Fibroblast of skin of back (primary cell): Measurements from ENCODE around the gene RTN1.
A peak's percentile ranks its signal among the peaks of the same experiment; 100 is the strongest.

ENCODE experiments used
- DNase-seq: peaks from one replicate; pipeline ENCODE4 v3.0.0-alpha.2; 2013

Gene RTN1

DNA sequence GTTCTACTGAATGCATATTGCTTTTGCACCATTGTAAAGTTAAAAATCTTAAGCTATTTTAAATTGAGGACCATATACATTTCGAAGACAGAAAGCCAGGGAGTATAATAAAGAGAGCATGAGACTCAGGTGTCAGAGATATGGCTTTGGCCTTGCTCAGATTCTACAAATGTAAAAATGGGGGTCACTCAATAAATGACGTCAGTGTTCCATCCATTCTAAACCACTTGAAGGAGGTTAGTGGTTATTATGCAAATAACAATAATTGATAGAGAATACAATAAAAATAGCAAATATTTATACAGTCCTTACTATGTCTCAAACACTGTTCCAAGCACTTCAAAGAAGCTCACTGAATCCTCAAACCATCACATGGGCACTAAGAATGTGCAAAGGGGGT lies 20.1 kb downstream of the RTN1 start:
- no peak for DNase-seq

GRCh38 chr14:59849411-59850130 lies 21.0 kb downstream of the RTN1 start:
- DNase-seq = no peak

DNA sequence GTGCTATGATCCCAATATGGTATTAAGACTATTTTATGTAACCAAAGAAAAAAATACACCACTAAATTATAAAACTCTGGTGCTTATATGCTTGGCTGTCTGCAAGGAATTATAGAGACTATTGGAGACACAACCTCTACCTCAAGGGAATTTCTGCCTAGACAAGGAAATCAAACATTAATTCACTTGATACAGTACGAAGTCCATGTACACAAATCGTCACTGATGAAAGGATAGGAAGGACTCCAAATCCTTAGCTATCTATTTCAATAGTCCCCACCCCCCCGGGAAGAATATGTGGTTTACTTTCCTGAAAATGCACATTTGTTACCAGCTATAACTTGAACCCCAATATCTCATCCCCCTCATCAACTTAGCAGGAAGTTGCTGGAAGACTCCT lies 21.9 kb downstream of the RTN1 start:
- no peak for DNase-seq

DNA sequence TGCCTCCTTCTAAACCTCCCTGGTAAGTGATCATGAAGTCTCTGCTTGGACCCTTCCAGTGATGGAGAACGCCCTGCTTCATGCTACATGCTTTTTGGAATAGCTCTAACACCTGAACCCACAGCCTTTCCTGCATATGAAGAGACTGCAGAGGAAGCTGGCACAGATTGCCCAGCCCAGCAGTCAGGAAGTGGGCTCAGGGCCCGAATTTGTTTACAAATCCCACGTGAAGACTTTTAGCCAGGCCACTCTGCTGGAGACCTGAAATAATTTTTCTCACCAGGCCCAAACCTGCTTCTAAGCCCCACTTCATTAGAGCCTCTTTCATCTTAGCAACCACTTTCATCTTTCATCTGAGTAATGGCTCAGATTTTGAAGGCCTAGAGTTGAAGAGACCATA lies 22.9 kb downstream of the RTN1 start:
- no peak for DNase-seq

GRCh38 chr14:59846595-59846994 lies 24.0 kb downstream of the RTN1 start:
- DNase-seq = no peak

DNA sequence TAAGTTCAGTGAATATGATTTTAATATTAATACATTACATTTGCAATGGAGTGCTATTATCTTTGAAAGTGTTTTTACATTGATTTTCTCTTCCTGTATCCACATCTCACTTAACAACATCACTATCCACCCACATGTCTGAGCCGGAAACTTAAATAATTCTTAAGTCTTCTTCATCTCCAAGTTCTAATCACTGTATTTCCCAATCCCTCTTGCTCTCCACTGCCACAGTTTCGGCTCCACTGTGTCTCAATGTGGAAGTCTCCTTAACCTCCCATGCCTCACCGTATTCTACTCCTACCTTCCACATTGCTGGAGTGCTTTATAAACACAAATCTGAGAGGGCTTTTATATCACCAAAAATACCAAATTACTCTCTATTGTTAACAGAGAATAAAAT lies 25.3 kb downstream of the RTN1 start:
- no peak for DNase-seq

DNA sequence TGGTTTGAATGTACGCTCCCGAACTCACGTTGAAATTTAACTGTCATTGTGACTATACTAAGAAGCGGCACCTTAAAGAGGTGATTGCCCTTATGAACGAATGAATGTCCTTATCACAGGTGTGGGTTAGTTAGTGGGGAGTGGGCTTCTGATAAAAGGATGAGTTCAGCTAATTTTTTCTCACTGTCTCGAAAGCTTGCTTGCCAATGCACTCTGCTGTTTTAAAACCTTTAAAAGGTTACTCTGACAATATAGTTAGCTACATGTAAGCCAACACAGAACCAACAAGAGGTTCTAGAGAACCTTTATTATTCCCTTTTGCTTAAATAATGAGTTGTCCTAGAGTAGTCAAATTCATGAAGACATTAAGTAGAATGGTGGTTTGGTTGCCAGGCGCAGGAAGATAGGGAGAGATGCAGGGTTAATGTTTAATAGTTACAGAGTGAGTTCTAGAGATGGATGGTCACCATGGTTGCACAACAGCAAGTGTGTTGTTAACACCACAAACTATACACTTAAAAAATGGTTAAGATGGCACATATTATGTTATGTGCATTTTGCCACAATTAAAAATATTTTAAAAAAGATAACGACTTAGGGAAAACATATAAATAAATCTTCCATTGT lies 26.3 kb downstream of the RTN1 start:
- DNase-seq = no peak

- DNase-seq = no peak
Measured at GRCh38 chr14:59836116-59836515, 34.5 kb downstream of the RTN1 start.

GRCh38 chr14:59832653-59833294 lies 37.8 kb downstream of the RTN1 start:
- DNase-seq = no peak

GRCh38 chr14:59831121-59831730 lies 39.4 kb downstream of the RTN1 start:
- DNase-seq = no peak

GRCh38 chr14:59830338-59830734 lies 40.2 kb downstream of the RTN1 start:
- DNase-seq = no peak

GRCh38 chr14:59829469-59830337 lies 40.9 kb downstream of the RTN1 start:
- DNase-seq = peak; percentile 63

DNA sequence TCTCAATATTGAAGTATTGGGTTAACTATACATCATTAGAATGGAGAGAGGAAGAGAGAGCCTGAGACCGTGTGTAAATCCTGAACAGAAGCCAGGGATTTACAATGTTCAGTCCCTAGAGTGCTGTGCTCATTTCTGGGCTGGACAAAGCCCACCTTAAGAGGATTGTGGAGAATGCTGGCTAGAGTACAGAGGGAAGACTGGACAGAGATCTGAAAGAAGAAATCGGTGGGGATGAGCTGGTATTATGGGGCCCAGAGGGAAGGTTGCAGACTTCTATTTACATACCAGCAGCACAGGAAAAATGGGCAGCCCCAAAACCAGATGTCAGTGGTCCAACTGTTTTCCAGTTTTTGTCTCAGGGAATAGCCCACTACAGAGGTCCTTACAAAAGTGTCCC lies 42.3 kb downstream of the RTN1 start:
- no peak for DNase-seq

GRCh38 chr14:59827401-59827800 lies 43.2 kb downstream of the RTN1 start:
- DNase-seq = no peak

DNA sequence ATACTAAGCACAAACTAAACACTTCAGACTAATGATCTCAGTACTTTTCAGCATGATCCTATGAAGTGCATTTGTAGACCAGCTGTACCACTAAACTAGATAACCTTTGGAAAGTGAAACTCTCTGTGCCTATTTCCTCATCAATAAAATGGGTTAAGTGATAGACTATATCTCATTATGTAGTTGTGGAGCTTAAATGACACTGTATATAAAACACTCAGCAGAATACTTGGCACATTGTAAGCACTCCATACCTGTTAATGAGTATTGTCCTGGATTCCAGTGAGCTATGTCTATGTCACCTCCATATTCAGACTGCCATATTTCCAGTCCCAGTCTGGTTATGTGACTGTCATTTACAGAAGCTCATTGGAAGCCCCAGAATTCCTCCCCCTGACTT lies 44.4 kb downstream of the RTN1 start:
- DNase-seq = no peak

GRCh38 chr14:59823179-59823578 lies 47.4 kb downstream of the RTN1 start:
- no peak for DNase-seq

GRCh38 chr14:59819446-59820088 lies 51.0 kb downstream of the RTN1 start:
- DNase-seq = no peak

DNA sequence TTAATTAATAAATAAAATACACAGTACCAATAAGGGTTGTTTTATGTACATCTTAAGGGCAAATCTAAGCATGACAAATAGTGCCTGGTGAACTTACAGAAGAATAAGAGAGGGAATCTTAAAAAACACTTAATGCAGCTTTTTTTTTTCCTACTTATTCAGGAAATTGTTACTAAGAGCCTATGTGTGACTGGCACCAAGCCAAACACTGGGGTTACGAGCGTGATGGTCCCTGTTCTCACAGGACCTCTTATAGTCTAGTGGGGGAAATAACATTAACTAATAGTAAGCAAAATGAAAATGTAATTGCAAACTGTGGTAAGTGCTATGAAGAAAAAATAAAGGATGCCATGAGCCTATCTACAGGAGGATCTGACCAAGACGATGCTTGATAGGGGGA lies 53.6 kb downstream of the RTN1 start:
- DNase-seq = no peak

GRCh38 chr14:59814988-59815387 lies 55.6 kb downstream of the RTN1 start:
- no peak for DNase-seq

DNA sequence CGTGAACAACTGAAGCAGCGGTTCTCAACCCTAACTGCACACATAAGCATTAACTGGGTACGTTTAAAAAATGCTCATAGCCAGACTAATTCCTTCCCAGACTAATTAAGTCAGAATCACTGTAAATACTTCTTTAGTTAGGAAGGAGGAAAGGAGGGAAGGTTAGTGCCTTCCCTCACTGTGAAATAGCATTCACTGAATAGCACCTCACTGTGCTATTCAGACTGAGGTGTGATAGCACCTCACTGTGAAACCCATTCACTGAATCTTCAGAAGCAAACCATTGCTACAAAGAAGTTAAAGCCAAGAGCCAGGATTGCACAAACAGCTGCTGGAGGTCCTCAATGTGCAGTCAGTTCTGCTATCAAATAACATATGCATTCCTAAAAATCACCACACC lies 58.8 kb downstream of the RTN1 start:
- no peak for DNase-seq

DNA sequence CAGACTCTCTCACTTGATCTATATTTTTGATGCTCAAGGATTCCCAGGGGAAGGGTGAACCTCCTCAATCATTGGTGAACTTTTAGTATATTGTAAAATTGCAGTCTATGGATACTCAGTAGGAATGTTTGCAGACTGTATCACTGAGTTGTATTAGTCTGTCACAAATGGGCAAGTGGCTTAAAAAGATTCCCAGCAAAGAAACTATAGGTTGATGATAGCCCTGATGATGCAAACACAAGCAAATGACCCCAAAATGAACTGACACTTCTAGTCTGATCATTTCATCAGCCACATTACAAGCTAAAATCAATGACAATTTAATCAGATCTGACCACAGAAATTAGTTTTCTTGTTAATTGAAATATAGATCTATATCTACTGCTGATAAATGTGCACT lies 59.5 kb downstream of the RTN1 start:
- DNase-seq = no peak

DNA sequence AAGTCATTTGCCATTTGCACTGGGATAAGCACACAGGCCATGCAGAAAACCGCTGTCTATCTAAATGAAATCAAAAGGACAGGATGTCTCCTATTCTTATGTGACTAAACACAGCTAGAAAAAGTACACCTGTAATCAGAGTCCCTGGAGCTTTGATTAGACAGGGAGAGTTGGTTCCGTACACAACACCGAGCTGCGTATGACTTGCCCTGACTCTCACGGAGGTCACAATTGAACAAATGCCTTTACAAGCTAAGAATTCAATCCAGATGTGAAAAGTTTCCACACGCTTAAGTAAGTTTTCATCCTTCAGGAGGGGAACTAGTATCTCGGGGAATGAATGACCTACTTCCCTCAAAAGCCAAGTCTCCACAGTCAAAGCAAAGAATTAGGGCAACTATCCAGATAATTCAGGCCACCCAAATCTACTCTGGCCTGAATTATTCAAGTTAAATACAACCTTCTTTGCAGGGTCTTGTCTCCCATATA lies 67.5 kb downstream of the RTN1 start:
- DNase-seq = no peak
